Measurements from ENCODE around the gene SUCO. TPM values are rescaled to one million over a fixed set of nuclear protein-coding genes. Genes with fewer than 3 reads are reported as not detected.

The SUCO gene
- total and polyA plus RNA-seq, 2 of the 8 experiments (the other 6 are each of a cell fraction or from before 2014, with no cell fraction given) = 8.3 to 35.8 TPM

DNA sequence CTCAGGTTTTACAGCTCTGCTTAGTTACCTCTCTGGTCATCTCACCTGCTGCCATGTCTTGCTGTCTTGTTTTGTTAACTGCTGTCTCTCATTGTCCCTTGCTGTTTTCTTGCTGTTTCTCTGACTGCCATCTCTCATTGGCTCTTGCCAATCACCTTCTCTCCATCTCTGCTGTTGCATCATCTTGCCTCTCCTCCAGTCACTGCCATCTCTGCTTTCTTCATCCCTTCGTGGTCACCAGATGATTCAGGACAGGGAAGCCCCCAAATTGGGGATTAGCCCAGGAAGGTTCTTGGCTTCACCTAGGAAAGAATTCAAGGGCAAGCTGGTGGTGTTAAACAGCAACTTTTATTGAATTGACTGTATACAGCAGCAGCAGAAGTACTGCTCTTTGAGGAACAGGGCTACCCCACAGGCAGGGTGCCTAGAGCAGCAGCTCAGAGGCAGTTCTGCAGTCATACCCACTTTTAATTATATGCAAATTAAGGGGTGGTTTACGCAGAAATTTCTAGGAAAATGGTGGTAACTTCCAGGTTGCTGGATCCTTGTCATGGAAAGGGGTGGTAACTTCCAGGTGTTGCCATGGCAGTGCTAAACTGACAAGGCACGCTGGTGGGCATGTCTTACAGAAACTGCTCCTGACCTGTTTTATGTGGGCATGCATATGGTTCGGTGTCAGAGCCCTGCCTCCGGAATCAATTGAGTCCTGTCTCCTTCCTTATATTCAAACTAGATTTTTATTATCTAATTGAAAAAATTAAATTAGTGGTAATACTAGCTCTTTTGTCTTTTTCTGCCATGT, 33.4 kb downstream of the SUCO start (continued):
- TF ChIP-seq SUZ12 (IDR thresholded peaks at IDR 0.05; ENCODE audit: low read length) = no peak
- TF ChIP-seq SIN3A (conservative IDR thresholded peaks at IDR 0.05 in 1 of 2, IDR thresholded peaks at IDR 0.05 in 1 of 2; ENCODE audit: low read depth in 1 of 2, low read length in 2 of 2) = no peak
- TF ChIP-seq NRF1 (IDR thresholded peaks at IDR 0.05; ENCODE audit: low read depth, low read length) = no peak
- TF ChIP-seq JUND (IDR thresholded peaks at IDR 0.05; ENCODE audit: low read length) = no peak
- TF ChIP-seq FOSL1 (IDR thresholded peaks at IDR 0.05; ENCODE audit: insufficient read depth, low read depth, low read length) = no peak
- no peak for TF ChIP-seq NANOG (IDR thresholded peaks at IDR 0.05; ENCODE audit: insufficient read depth, low read depth, low read length, poor library complexity, severe bottlenecking)
